SK-N-SH (cell line): ENCODE measurements around the gene MLLT6. TPM values are rescaled to one million over a fixed set of nuclear protein-coding genes. Genes with fewer than 3 reads are reported as not detected.

ENCODE experiments used
- CTCF ChIA-PET: fragments of 300-600, 350-600 bp; formaldehyde crosslinking; extraction: SDS; loops from one replicate; lab custom pipeline; 2021; lab: Yijun Ruan, JAX
- POLR2A ChIA-PET: fragments of 350-600 bp; sonication (Branson Sonifier 250); formaldehyde crosslinking; extraction: SDS; loops from one replicate; lab custom pipeline; 2020; ENCODE audit warnings: antibody characterized with exemption, inconsistent platforms; lab: Yijun Ruan, JAX
- DNase-seq: peaks from one replicate; pipeline ENCODE4 v3.0.0; 2012
- H2AFZ ChIP-seq: fragments of 200-600 bp; sonication (generic); 2 replicates; pipeline ENCODE4 v1.8.1; 2016; ENCODE audit warnings: antibody characterized with exemption, mild to moderate bottlenecking, low read depth
- H3F3A ChIP-seq: fragments of 200-600 bp; sonication (generic); replicated peaks from 2 replicates; pipeline ENCODE3; 2016; ENCODE audit warnings: antibody characterized with exemption, mild to moderate bottlenecking; ENCODE audit not compliant: insufficient read depth
- H3K27ac ChIP-seq, 2 experiments: fragments of 200-500 bp in 1 of 2; fragments of 200-600 bp in 1 of 2; sonication (Bioruptor generic) in 1 of 2; sonication (generic), shearing (Covaris generic) in 1 of 2; 2 replicates each; pipeline versions ENCODE4 v1.5.1 to v1.6.1; 2014 to 2016; ENCODE audit warnings: low read depth in 2 of 2, inconsistent platforms in 1 of 2, low read length in 1 of 2, mild to moderate bottlenecking in 1 of 2, mixed read lengths in 1 of 2
- H3K27me3 ChIP-seq: fragments of 200-600 bp; sonication (generic), shearing (Covaris generic); 2 replicates; pipeline ENCODE4 v1.6.1; 2016; ENCODE audit warnings: mixed run types; ENCODE audit not compliant: insufficient read depth
- H3K36me3 ChIP-seq, 2 experiments: fragments of 200-500 bp in 1 of 2; fragments of 200-600 bp in 1 of 2; sonication (Bioruptor generic) in 1 of 2; sonication (generic) in 1 of 2; replicated peaks in 1 of 2; 2 replicates each; pipeline versions ENCODE3 to v1.5.1; 2014 to 2016; ENCODE audit warnings: low read length in 1 of 2, mild to moderate bottlenecking in 1 of 2; ENCODE audit not compliant: insufficient read depth in 2 of 2, control insufficient read depth in 1 of 2
- H3K4me1 ChIP-seq, 2 experiments: fragments of 200-500 bp in 1 of 2; fragments of 200-600 bp in 1 of 2; sonication (Bioruptor generic) in 1 of 2; sonication (generic), shearing (Covaris generic) in 1 of 2; 2 replicates each; pipeline versions ENCODE4 v1.5.1 to v1.6.1; 2014 to 2016; ENCODE audit warnings: low read depth in 1 of 2, low read length in 1 of 2, mixed run types in 1 of 2; ENCODE audit not compliant: insufficient read depth in 2 of 2, control insufficient read depth in 1 of 2
- H3K4me2 ChIP-seq: fragments of 200-600 bp; sonication (generic), shearing (Covaris generic); 2 replicates; pipeline ENCODE4 v1.6.1; 2017; ENCODE audit warnings: mixed run types
- H3K4me3 ChIP-seq, 2 experiments: fragments of 200-500 bp in 1 of 2; fragments of 200-600 bp in 1 of 2; sonication (Bioruptor generic) in 1 of 2; sonication (generic), shearing (Covaris generic) in 1 of 2; 2 replicates each; pipeline versions ENCODE4 v1.5.1 to v1.8.1; 2014 to 2016; ENCODE audit warnings: low read depth in 2 of 2, inconsistent platforms in 1 of 2, low read length in 1 of 2, mild to moderate bottlenecking in 1 of 2, mixed read lengths in 1 of 2, moderate library complexity in 1 of 2
- H3K79me2 ChIP-seq: fragments of 200-600 bp; sonication (generic); 2 replicates; pipeline ENCODE4 v1.8.1; 2017; ENCODE audit warnings: mild to moderate bottlenecking; ENCODE audit not compliant: insufficient read depth
- H3K9ac ChIP-seq: fragments of 200-600 bp; sonication (generic); 2 replicates; pipeline ENCODE4 v1.6.1; 2017; ENCODE audit warnings: mixed run types
- H3K9me2 ChIP-seq: fragments of 200-600 bp; sonication (generic); 2 replicates; pipeline ENCODE4 v1.6.1; 2017; ENCODE audit warnings: mixed run types
- H3K9me3 ChIP-seq: fragments of 200-600 bp; sonication (generic); 2 replicates; pipeline ENCODE4 v1.6.1; 2017; ENCODE audit warnings: mixed run types, mild to moderate bottlenecking, moderate library complexity
- H4K20me1 ChIP-seq: fragments of 200-600 bp; sonication (generic); 2 replicates; pipeline ENCODE4 v1.6.1; 2017; ENCODE audit warnings: mild to moderate bottlenecking, mixed run types; ENCODE audit not compliant: insufficient read depth
- EZH2phosphoT487 ChIP-seq: fragments of 200-600 bp; sonication (generic); IDR thresholded peaks from 2 replicates; pipeline ENCODE4 v1.6.1; 2017; ENCODE audit warnings: low read depth, mixed run types, mild to moderate bottlenecking, antibody characterized with exemption, moderate library complexity, borderline replicate concordance
- GABPA ChIP-seq: IDR thresholded peaks from 2 replicates; pipeline ENCODE4 v1.4.0; 2012; ENCODE audit warnings: low read depth, mild to moderate bottlenecking
- GATA2 ChIP-seq: sonication (generic); formaldehyde crosslinking; IDR thresholded peaks from 2 replicates; pipeline ENCODE4 v1.5.0; 2020; ENCODE audit warnings: mild to moderate bottlenecking, missing genetic modification reagents
- MEF2A ChIP-seq: IDR thresholded peaks from 2 replicates; pipeline ENCODE4 v1.4.0; 2012; ENCODE audit warnings: low read depth, borderline replicate concordance
- MXI1 ChIP-seq: IDR thresholded peaks from 2 replicates; pipeline ENCODE4 v1.6.1; 2012; ENCODE audit warnings: mild to moderate bottlenecking, low read depth, low read length, improper control_type of control experiment
- NRF1 ChIP-seq: IDR thresholded peaks from 2 replicates; pipeline ENCODE4 v1.6.1; 2012; ENCODE audit warnings: low read depth, mild to moderate bottlenecking, low read length
- RCOR1 ChIP-seq: fragments of 150-350 bp; IDR thresholded peaks from 2 replicates; pipeline ENCODE4 v1.6.1; 2017; ENCODE audit warnings: antibody characterized with exemption, low read length
- REST ChIP-seq: IDR thresholded peaks from 2 replicates; pipeline ENCODE4 v1.6.1; 2012; ENCODE audit warnings: mild to moderate bottlenecking, low read depth, low read length, moderate library complexity
- RXRA ChIP-seq: IDR thresholded peaks from 2 replicates; pipeline ENCODE4 v1.4.0; 2012; ENCODE audit warnings: low read depth, mild to moderate bottlenecking, borderline replicate concordance
- SIN3A ChIP-seq: IDR thresholded peaks from 2 replicates; pipeline ENCODE4 v1.6.1; 2012; ENCODE audit warnings: low read depth, mild to moderate bottlenecking, low read length, moderate library complexity, borderline replicate concordance
- SMC3 ChIP-seq: IDR thresholded peaks from 2 replicates; pipeline ENCODE4 v1.6.1; 2012; ENCODE audit warnings: low read depth, low read length, improper control_type of control experiment
- TAF1 ChIP-seq: IDR thresholded peaks from 2 replicates; pipeline ENCODE4 v1.6.1; 2012; ENCODE audit warnings: low read depth, mild to moderate bottlenecking, low read length, moderate library complexity, borderline replicate concordance
- TEAD4 ChIP-seq: IDR thresholded peaks from 2 replicates; pipeline ENCODE4 v1.4.0; 2012; ENCODE audit warnings: mild to moderate bottlenecking, borderline replicate concordance; ENCODE audit not compliant: insufficient read depth
- WGBS: methylation state at CpG from one replicate; pipeline ENCODE4 v1.1.6; 2017; ENCODE audit warnings: low lambda C conversion rate; 5-methylcytosine and 5-hydroxymethylcytosine counted together
- polyA plus RNA-seq, 3 experiments: library from polyadenylated mRNA; depleted of rRNA; stranded (reverse); fragments of >200 nt; gene quantifications; 2 replicates each; pipeline ENCODE4 v1.2.3, GENCODE V29; 2012
- TF ChIP-seq, protein P1 (sequence below): IDR thresholded peaks from 2 replicates; pipeline ENCODE4 v1.4.0; 2012; ENCODE audit warnings: low read depth
- TF ChIP-seq, protein P2 (sequence below): fragments of 150-350 bp; IDR thresholded peaks from 2 replicates; pipeline ENCODE4 v1.6.1; 2016; ENCODE audit warnings: mild to moderate bottlenecking, low read depth, low read length

Gene MLLT6
- polyA plus RNA-seq, 1 of the 3 experiments (the other 2 are of a cell fraction) = 41.5 TPM

DNA sequence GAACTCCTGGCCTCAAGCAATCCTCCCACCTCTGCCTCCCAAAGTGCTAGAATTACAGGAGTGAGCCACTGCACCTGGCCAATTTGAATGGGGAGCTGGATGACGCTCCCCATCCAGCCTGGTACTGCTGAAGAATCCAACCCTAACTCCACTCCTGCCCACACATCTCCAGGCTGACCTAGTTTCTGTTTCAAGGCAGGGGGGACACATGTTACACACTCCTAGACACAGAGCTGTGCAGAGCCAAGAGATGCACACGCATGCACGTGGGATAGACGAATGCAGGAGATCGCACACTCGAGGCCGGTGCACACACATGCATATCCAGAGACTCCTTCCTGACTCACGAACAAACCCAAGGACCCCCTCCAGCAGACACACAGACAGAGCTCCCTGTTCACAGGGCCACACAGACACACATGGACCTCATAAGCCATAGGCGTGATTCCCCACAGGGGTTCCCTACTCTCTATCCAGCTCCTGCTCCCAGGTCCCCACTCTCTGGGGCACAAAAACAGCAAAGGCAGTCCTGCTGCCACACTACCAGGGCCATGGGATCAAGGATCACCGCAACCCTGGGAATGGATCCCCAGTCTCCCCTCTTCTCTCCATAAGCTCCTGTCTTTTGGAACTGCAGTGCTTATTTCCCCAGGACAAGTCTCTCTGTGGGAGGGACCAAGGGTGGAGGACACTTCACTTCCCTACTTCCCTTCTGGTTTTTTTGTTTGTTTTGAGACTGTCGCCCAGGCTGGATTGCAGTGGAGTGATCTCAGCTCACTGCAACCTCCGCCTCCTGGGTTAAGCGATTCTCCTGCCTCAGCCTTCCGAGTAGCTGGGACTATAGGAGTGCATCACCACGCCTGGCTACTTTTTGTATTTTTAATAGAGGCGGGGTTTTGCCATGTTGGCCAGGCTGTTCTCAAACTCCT, 44.7 kb upstream of the MLLT6 start:
- POLR2A ChIA-PET = no interaction called here
- H3F3A ChIP-seq = no peaks in the 10 kb centered on the region
- no peaks in the 10 kb centered on the region for H3K9me2 ChIP-seq
- H3K79me2 ChIP-seq = no peaks in the 10 kb centered on the region
- H3K36me3 ChIP-seq = no peaks in the 10 kb centered on the region
- H3K9me3 ChIP-seq = no peaks in the 10 kb centered on the region
- TF ChIP-seq TEAD4 (no peak), MXI1 (no peak), TAF1 (no peak), GABPA (no peak), EZH2phosphoT487 (no peak), RCOR1 (no peak), REST (no peak), SIN3A (no peak), MEF2A (no peak), SMC3 (no peak), GATA2 (CRISPR knock-in tag) (no peak), RXRA (no peak), NRF1 (no peak)
- TF ChIP-seq, protein P1, sequence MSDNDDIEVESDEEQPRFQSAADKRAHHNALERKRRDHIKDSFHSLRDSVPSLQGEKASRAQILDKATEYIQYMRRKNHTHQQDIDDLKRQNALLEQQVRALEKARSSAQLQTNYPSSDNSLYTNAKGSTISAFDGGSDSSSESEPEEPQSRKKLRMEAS = no peak
- TF ChIP-seq, protein P2, sequence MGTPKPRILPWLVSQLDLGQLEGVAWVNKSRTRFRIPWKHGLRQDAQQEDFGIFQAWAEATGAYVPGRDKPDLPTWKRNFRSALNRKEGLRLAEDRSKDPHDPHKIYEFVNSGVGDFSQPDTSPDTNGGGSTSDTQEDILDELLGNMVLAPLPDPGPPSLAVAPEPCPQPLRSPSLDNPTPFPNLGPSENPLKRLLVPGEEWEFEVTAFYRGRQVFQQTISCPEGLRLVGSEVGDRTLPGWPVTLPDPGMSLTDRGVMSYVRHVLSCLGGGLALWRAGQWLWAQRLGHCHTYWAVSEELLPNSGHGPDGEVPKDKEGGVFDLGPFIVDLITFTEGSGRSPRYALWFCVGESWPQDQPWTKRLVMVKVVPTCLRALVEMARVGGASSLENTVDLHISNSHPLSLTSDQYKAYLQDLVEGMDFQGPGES = no peak
- H3K9ac ChIP-seq = no peak overlapping the region
- DNase-seq = no peak
- H2AFZ ChIP-seq = no peak overlapping the region
- H3K4me1 ChIP-seq = peaks cover 0 to 4% of the 10 kb centered on the region in 2 experiments; a peak in 1 of 4 replicates
- H3K27me3 ChIP-seq = no peaks in the 10 kb centered on the region; the same call in 1 of the 2 replicates
- H3K4me2 ChIP-seq = no peak overlapping the region
- H3K4me3 ChIP-seq = no peak overlapping the region
- no peak overlapping the region for H3K27ac ChIP-seq
- CTCF ChIA-PET = interaction anchor here (0.9 to 12.2 kb wide), 11 partner anchors 7 to 151 kb away, joined by 3 to 111 read pairs (median 4); partner anchors contain the start of genes EPOP and SRCIN1
- 86% methylated on average over 15 of the region's 16 CpGs for WGBS
- H4K20me1 ChIP-seq = no peaks in the 10 kb centered on the region
